ENCODE measurements around the gene APOL1. TPM values are rescaled to one million over a fixed set of nuclear protein-coding genes. Genes with fewer than 3 reads are reported as not detected.
"Not testable (repeated sequence)": the region's sequence is repeated elsewhere in the genome, so short reads cannot be mapped to it uniquely, and the experiment has no call there.

The APOL1 gene
- total RNA-seq, 1 experiment from 2014 or later = 33.0 TPM

DNA sequence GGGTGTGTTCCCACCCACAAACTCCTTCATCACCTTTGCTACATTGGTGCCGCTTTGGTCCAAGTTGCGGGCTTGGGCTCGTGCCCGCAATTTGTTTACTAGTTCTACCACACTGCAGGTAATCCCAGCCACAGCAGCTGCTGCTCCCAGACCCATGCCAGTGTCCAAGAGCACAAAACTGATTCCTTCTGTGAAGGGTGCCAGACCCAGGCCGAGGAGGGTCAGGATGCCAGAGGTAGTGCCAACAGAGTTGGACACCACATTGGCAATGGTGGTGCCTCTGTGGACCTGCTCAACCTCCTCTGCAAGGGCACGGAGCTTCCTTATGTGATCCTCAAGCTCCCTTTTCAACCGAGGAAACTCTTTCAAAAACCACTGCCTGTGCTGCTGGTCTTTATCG, 25.1 kb upstream of the APOL1 start:
- TF ChIP-seq EZH2 (IDR thresholded peaks at IDR 0.05; ENCODE audit: low read depth) = no peak
- TF ChIP-seq, protein P1, sequence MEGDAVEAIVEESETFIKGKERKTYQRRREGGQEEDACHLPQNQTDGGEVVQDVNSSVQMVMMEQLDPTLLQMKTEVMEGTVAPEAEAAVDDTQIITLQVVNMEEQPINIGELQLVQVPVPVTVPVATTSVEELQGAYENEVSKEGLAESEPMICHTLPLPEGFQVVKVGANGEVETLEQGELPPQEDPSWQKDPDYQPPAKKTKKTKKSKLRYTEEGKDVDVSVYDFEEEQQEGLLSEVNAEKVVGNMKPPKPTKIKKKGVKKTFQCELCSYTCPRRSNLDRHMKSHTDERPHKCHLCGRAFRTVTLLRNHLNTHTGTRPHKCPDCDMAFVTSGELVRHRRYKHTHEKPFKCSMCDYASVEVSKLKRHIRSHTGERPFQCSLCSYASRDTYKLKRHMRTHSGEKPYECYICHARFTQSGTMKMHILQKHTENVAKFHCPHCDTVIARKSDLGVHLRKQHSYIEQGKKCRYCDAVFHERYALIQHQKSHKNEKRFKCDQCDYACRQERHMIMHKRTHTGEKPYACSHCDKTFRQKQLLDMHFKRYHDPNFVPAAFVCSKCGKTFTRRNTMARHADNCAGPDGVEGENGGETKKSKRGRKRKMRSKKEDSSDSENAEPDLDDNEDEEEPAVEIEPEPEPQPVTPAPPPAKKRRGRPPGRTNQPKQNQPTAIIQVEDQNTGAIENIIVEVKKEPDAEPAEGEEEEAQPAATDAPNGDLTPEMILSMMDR (conservative IDR thresholded peaks at IDR 0.05) = no peak
- POLR2A ChIA-PET (ENCODE audit: unreplicated experiment) = no interaction called here
- Histone ChIP-seq H4K20me1 (ENCODE audit: insufficient read depth) (no peaks in the 10 kb centered on the region), H3K79me2 (ENCODE audit: low read depth) (no peaks in the 10 kb centered on the region), H3K4me2 (no peak overlapping the region), H3F3A (ENCODE audit: insufficient read depth, low read depth) (no peaks in the 10 kb centered on the region), H2AFZ (no peak overlapping the region), H3K4me3 (no peak overlapping the region), H3K27me3 (ENCODE audit: insufficient read depth, low read depth) (no peaks in the 10 kb centered on the region), H3K4me1 (replicated peaks; ENCODE audit: insufficient read depth) (no peaks in the 10 kb centered on the region), H3K36me3 (ENCODE audit: low read depth) (no peaks in the 10 kb centered on the region), H3K9me2 (ENCODE audit: insufficient read depth) (no peaks in the 10 kb centered on the region), H3K27ac (no peak overlapping the region), H3K9me3 (ENCODE audit: insufficient read depth, low read depth) (no peaks in the 10 kb centered on the region)
- CTCF ChIA-PET = interaction anchor here (0.7 kb wide), 1 partner anchor 50 kb away, joined by 8 read pairs; no protein-coding TSS in a partner anchor
- no peak for DNase-seq
- BruUV-seq (replicated peaks) = no TSS peak
- intact Hi-C loops (cut with micrococcal nuclease; ENCODE audit: unreplicated experiment) = no loop called here

DNA sequence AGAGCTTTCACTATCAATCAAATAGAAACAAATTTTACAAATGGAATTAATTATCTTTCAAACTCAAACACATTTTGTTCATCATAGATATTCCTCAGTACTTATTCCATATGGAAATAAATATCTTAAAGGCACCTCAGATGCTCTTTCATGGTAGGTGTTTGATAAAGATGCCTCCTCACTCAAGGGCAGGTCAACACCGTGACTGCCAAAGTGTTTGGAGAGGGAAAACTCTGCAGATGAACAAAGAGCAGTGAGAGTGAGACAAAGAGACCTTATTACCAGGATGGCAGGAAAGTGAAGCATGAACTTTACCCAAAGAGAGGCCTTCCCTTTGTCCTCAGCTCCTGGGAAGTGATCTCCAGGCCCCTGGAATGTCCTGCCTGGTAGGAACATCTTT, 24.6 kb upstream of the APOL1 start:
- H4K20me1 ChIP-seq (ENCODE audit: insufficient read depth); H3K4me3 ChIP-seq; H3K4me2 ChIP-seq; H3K9me3 ChIP-seq (ENCODE audit: insufficient read depth, low read depth); BruUV-seq (replicated peaks); H2AFZ ChIP-seq; H3K36me3 ChIP-seq (ENCODE audit: low read depth); H3F3A ChIP-seq (ENCODE audit: insufficient read depth, low read depth); H3K4me1 ChIP-seq (replicated peaks; ENCODE audit: insufficient read depth); CTCF ChIA-PET; H3K79me2 ChIP-seq (ENCODE audit: low read depth); H3K27me3 ChIP-seq (ENCODE audit: insufficient read depth, low read depth); intact Hi-C loops (cut with micrococcal nuclease; ENCODE audit: unreplicated experiment); H3K9me2 ChIP-seq (ENCODE audit: insufficient read depth); H3K27ac ChIP-seq; DNase-seq; POLR2A ChIA-PET (ENCODE audit: unreplicated experiment): not testable (repeated sequence)

DNA sequence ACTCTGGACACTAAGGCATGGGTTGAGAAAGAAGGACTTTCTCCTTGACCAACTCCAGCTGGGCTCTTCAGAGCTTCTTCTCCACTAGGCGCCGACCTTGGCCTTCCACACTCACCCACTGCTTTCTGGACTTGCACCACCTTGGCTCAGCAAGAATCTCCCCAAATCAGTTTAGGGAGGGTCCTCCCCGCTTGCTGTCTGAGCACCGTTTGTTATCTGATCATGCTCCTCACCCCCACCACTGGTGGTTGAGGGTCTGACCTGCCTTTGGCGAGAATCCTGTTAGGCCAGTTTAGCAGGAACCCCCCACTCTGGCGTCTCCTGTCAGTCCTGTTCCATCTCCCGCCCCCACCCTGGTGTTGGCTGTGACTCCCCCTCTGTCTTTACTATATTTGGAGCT, 24.0 kb upstream of the APOL1 start:
- ChIA-PET POLR2A (ENCODE audit: unreplicated experiment) (no interaction called here), CTCF (no interaction called here)
- H2AFZ ChIP-seq = no peak overlapping the region
- no peaks in the 10 kb centered on the region for H3K9me3 ChIP-seq (ENCODE audit: insufficient read depth, low read depth)
- H4K20me1 ChIP-seq (ENCODE audit: insufficient read depth) = no peaks in the 10 kb centered on the region
- no TSS peak for BruUV-seq (replicated peaks)
- H3K4me1 ChIP-seq (replicated peaks; ENCODE audit: insufficient read depth) = no peaks in the 10 kb centered on the region
- TF ChIP-seq, protein P1 (conservative IDR thresholded peaks at IDR 0.05) = no peak
- no peak for TF ChIP-seq EZH2 (IDR thresholded peaks at IDR 0.05; ENCODE audit: low read depth)
- H3F3A ChIP-seq (ENCODE audit: insufficient read depth, low read depth) = no peaks in the 10 kb centered on the region
- H3K27me3 ChIP-seq (ENCODE audit: insufficient read depth, low read depth) = no peaks in the 10 kb centered on the region
- intact Hi-C loops (cut with micrococcal nuclease; ENCODE audit: unreplicated experiment) = no loop called here
- no peaks in the 10 kb centered on the region for H3K36me3 ChIP-seq (ENCODE audit: low read depth)
- no peak for DNase-seq
- no peak overlapping the region for H3K4me3 ChIP-seq
- no peak overlapping the region for H3K27ac ChIP-seq
- no peak overlapping the region for H3K4me2 ChIP-seq
- no peaks in the 10 kb centered on the region for H3K9me2 ChIP-seq (ENCODE audit: insufficient read depth)
- H3K79me2 ChIP-seq (ENCODE audit: low read depth) = no peaks in the 10 kb centered on the region

DNA sequence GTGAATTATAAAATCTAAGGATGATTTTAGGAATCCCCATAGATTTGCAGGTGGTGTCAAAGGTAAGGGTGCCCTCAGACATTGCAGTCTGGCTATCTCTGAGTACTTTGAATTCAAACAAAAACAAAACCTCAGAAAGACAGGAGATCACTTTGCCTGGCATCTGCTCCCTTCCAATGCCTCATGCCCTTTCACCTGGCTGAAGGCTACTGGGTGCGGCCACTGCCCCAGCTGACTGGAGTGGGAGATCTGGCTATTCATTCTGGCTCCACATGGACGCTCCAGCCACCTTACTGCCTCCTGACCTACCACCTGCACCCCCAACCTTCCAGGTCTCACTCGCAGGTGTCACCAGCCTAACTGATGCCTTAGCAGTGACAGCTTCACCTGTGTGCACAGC, 23.3 kb upstream of the APOL1 start:
- H3K4me2 ChIP-seq; H3K27me3 ChIP-seq (ENCODE audit: insufficient read depth, low read depth); H3K79me2 ChIP-seq (ENCODE audit: low read depth); H3F3A ChIP-seq (ENCODE audit: insufficient read depth, low read depth); DNase-seq; H3K9me3 ChIP-seq (ENCODE audit: insufficient read depth, low read depth); H3K36me3 ChIP-seq (ENCODE audit: low read depth); H2AFZ ChIP-seq; H4K20me1 ChIP-seq (ENCODE audit: insufficient read depth); intact Hi-C loops (cut with micrococcal nuclease; ENCODE audit: unreplicated experiment); H3K4me3 ChIP-seq; H3K4me1 ChIP-seq (replicated peaks; ENCODE audit: insufficient read depth); POLR2A ChIA-PET (ENCODE audit: unreplicated experiment); BruUV-seq (replicated peaks); H3K9me2 ChIP-seq (ENCODE audit: insufficient read depth); CTCF ChIA-PET; H3K27ac ChIP-seq: not testable (repeated sequence)

DNA sequence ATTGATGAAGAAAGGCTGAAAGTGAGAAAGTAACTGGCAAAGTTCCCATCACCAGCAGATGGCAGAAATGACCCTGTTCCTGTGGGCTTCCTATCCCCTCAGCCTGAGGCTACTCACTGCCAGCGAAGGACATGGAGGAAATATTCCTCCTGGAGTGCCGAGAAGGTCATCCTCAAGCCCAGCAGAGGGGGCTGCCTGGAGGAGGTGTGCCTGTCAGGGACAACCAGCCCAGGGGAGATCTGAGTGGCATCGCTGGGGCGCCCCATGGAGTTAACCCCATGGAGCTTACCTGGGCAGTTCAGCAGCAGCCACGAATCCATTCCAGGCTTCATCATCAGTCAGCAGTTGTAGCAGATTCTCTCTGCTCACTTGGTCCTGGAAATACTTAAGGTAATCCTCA, 21.9 kb upstream of the APOL1 start:
- H3K27ac ChIP-seq; H3K4me2 ChIP-seq; H3K9me2 ChIP-seq (ENCODE audit: insufficient read depth); intact Hi-C loops (cut with micrococcal nuclease; ENCODE audit: unreplicated experiment); POLR2A ChIA-PET (ENCODE audit: unreplicated experiment); CTCF ChIA-PET; H2AFZ ChIP-seq; H3K36me3 ChIP-seq (ENCODE audit: low read depth); H3K4me1 ChIP-seq (replicated peaks; ENCODE audit: insufficient read depth); BruUV-seq (replicated peaks); H3F3A ChIP-seq (ENCODE audit: insufficient read depth, low read depth); H3K9me3 ChIP-seq (ENCODE audit: insufficient read depth, low read depth); DNase-seq; H3K4me3 ChIP-seq; H4K20me1 ChIP-seq (ENCODE audit: insufficient read depth); H3K27me3 ChIP-seq (ENCODE audit: insufficient read depth, low read depth); H3K79me2 ChIP-seq (ENCODE audit: low read depth): not testable (repeated sequence)

Data from PC-9 (cell line).